ENCODE data around the gene MYO16. TPM values are rescaled to one million over a fixed set of nuclear protein-coding genes. Genes with fewer than 3 reads are reported as not detected.
A peak's percentile ranks its signal among the peaks of the same experiment; 100 is the strongest.

The MYO16 gene
- polyA plus RNA-seq, 3 donors from 2014 or later = not detected

DNA sequence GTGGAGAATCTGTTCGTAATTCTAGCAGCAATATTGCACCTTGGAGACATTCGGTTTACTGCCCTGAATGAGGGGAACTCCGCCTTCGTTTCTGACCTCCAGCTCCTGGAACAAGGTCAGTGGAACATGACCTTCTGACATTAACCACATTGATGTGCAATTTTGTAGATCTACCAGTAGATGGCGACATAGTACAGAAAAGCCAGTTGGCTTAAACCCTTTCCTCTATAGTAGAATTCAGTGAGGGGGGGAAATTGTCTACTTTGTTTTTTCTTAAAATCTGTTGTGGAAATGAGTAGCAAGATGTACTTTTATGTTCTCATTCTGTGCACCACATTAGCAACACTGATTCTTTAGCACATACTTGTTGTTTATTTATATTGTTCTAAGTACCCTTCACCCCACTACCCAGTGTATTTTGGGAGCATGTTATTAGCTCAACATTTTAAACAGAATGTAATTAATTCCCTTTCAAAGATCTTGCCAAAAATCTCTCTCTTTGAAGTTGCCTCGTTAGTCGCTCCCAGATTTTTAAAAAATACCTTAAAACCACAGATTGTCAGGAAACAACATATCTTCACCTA is 332.2 kb downstream of the MYO16 start:
- peaks cover 3% of the 10 kb centered on the region in 3 donors for H3K27me3 Mint-ChIP-seq (ENCODE audit: low read depth in 3 of 3)
- no peaks in the 10 kb centered on the region for H3K4me1 Mint-ChIP-seq
- H3K27ac Mint-ChIP-seq = no peak overlapping the region
- peak; percentile 43 to 49 (median 46) for DNase-seq
- H3K4me3 Mint-ChIP-seq = no peak overlapping the region
- H3K9me3 Mint-ChIP-seq = no peaks in the 10 kb centered on the region
- H3K36me3 Mint-ChIP-seq = no peaks in the 10 kb centered on the region

DNA sequence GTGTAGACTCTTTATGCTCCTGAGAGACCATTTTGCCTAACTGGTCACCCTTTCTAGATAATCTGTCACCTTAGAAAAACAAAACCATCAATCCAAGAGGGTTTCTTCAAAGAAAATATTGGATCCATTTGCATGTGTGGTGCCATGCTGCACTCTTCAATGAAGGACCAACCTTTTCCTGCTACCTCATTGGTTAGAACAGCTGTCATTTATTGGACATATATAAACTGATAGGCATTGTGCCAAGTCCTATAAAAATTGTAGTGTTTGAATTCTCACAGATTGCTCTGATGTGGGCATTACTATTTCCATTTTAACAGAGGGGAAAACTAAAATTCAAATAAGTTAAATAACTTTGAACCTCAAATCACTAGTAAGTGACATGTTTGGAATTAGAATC is 333.2 kb downstream of the MYO16 start:
- H3K4me1 Mint-ChIP-seq = no peaks in the 10 kb centered on the region
- H3K36me3 Mint-ChIP-seq = no peaks in the 10 kb centered on the region
- H3K9me3 Mint-ChIP-seq = no peaks in the 10 kb centered on the region
- H3K27ac Mint-ChIP-seq = no peak overlapping the region
- H3K4me3 Mint-ChIP-seq = no peak overlapping the region
- peaks cover 3% of the 10 kb centered on the region in 3 donors for H3K27me3 Mint-ChIP-seq (ENCODE audit: low read depth in 3 of 3)
- DNase-seq = no peak

DNA sequence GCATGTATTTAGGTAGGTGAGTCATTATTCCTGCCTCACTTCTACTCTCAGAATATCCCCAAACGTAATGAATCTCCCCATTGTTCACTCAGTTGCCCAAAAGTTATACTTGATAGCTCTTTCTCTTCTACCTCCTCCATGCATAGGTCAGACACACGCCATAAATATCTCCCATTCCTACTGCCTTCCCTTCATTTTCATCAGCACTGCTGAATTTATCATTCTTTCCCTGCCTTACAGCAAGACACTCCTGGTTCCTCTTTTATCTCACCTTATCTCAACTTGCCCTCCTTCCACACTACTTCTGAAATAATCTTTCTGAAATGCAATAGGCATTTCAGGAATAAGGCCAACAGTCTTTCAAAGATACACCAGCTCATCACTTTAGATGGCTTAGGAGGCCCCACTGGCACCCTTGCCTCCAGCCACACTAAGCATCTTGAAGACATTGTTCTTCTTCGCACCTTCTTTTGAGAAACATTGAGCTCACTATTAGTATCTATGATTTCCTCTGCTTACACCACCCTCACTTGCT is 333.9 kb downstream of the MYO16 start:
- H3K9me3 Mint-ChIP-seq = no peaks in the 10 kb centered on the region
- H3K27me3 Mint-ChIP-seq (ENCODE audit: low read depth in 3 of 3) = peaks cover 2 to 3% (median 3%) of the 10 kb centered on the region in 3 donors
- H3K27ac Mint-ChIP-seq = no peak overlapping the region
- no peak overlapping the region for H3K4me3 Mint-ChIP-seq
- DNase-seq = no peak
- no peaks in the 10 kb centered on the region for H3K36me3 Mint-ChIP-seq
- no peaks in the 10 kb centered on the region for H3K4me1 Mint-ChIP-seq

DNA sequence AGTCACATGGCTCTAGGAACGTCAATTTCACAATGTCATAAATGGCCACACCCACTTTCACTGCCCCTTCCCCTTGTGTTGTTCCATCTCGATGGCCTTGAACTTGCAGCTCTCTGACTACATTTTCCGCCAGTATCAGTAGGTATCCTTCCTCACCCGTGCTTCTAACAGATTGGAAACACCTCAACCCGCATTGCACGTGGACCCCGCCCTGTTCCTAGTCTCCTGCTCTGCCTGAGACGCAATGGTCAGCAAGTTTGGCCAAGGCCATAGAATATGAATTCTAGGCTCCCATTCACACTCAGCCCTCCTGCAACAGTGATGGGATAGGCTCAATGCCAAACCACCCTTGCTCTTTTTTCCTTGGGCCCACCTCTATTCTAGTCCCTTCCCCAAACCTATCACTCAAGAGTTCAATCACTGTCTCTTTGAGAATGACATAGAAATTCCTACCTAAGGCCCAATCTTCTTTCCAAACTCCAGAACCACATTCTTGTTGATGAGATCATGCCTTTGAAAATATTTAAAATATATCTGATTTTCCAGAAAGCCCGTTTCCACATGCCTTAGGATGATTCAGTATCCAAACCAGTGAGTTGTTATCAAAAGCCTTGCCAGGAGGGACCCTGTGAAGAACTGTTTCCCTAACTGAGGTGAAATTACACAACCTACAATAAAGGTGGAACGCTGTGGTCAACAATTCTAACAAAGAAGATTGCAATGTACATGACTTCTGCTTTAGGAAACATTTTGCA is 334.6 kb downstream of the MYO16 start:
- H3K9me3 Mint-ChIP-seq = no peaks in the 10 kb centered on the region
- no peak overlapping the region for H3K4me3 Mint-ChIP-seq
- no peak for DNase-seq
- peaks cover 2 to 3% (median 2%) of the 10 kb centered on the region in 3 donors for H3K27me3 Mint-ChIP-seq (ENCODE audit: low read depth in 3 of 3)
- no peak overlapping the region for H3K27ac Mint-ChIP-seq
- no peaks in the 10 kb centered on the region for H3K36me3 Mint-ChIP-seq
- H3K4me1 Mint-ChIP-seq = no peaks in the 10 kb centered on the region

DNA sequence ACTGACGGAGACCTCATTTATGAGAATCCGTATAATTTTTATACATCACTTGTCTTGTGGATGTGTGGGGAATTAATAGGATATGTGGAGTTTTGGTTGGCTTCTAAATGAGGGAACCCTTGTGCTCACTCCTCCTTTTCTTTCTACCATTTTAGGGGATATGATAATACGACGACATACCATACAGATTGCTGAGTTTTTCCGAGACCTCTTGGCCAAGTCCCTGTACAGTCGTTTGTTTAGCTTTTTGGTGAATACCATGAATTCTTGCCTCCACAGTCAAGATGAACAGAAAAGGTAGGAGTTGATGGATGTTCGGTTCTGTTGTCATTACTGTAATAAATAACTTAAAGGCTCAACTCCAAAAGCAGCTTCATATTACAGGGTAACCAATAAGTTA is 335.2 kb downstream of the MYO16 start:
- Mint-ChIP-seq H3K4me3 (no peak overlapping the region), H3K27me3 (ENCODE audit: low read depth in 3 of 3) (peaks cover 0 to 4% (median 2%) of the 10 kb centered on the region in 3 donors), H3K27ac (no peak overlapping the region), H3K4me1 (no peaks in the 10 kb centered on the region), H3K36me3 (no peaks in the 10 kb centered on the region), H3K9me3 (no peaks in the 10 kb centered on the region)
- DNase-seq = no peak

DNA sequence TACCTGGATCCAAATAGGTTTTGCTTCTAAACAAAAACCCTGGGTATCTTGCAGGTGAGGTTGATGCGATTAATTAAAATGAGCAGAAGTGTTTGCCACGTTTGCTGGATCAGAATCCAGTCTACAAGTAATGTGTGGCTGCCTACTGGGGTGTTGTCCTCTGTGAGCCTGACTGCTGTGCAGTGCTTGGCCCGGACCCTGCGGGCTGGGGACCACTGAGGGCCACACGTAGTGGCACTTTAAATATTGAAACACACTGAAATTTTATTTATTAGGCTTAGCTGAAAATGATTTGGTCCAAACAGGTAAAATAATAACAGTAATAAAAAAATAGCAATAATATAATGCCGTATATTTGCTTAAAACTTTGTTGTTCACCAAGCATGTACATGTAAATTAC is 338.0 kb downstream of the MYO16 start:
- no peaks in the 10 kb centered on the region for H3K9me3 Mint-ChIP-seq
- no peaks in the 10 kb centered on the region for H3K4me1 Mint-ChIP-seq
- peaks cover 0 to 4% (median 0%) of the 10 kb centered on the region in 3 donors for H3K27me3 Mint-ChIP-seq (ENCODE audit: low read depth in 3 of 3)
- no peak overlapping the region for H3K27ac Mint-ChIP-seq
- H3K4me3 Mint-ChIP-seq = no peak overlapping the region
- no peak for DNase-seq
- no peaks in the 10 kb centered on the region for H3K36me3 Mint-ChIP-seq

DNA sequence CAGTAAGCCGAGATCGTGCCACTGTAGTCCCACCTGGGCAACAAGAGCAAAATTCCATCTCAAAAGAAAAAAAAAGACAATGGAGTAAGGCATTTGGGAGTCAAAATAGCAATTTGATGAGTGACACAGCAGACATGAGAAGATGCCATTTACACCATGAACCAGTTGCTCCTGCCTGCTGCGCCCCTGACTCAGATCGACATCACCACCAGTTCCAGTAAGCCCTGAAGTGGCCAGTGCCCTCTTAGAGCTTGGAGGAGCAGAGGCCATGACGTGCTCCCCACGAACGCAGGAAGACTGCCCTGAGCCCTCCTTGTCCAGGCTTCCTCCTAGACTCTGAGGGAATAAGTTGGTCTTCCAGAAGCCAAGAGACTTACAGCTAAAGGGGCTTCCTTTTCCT is 339.2 kb downstream of the MYO16 start:
- DNase-seq = no peak
- no peak overlapping the region for H3K4me3 Mint-ChIP-seq
- H3K36me3 Mint-ChIP-seq = no peaks in the 10 kb centered on the region
- H3K27ac Mint-ChIP-seq = no peak overlapping the region
- no peaks in the 10 kb centered on the region for H3K9me3 Mint-ChIP-seq
- H3K4me1 Mint-ChIP-seq = no peaks in the 10 kb centered on the region
- peaks cover 0 to 4% (median 0%) of the 10 kb centered on the region in 3 donors for H3K27me3 Mint-ChIP-seq (ENCODE audit: low read depth in 3 of 3)

DNA sequence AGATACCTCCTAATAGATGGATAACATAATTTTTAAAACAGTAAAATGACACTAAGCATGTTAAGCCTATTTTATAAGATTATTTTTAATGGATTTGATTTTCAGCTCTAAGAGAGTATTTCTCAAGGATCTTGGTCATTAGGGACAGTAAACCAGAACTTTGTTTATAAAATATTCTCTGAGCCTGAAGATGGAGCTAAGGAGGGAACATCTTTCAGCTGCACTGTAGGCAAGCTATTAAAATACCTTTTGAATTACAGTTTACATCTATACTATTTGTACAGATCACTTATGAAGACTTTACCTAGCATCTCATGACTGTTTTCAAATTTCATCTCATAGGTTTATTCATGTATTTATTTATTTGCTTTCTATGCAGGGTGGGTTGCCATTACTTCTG is 345.3 kb downstream of the MYO16 start:
- Mint-ChIP-seq H3K36me3 (no peaks in the 10 kb centered on the region), H3K4me3 (no peak overlapping the region), H3K27me3 (ENCODE audit: low read depth in 3 of 3) (peaks cover 1 to 7% (median 2%) of the 10 kb centered on the region in 3 donors), H3K9me3 (no peaks in the 10 kb centered on the region), H3K4me1 (no peaks in the 10 kb centered on the region), H3K27ac (no peak overlapping the region)
- DNase-seq = no peak

DNA sequence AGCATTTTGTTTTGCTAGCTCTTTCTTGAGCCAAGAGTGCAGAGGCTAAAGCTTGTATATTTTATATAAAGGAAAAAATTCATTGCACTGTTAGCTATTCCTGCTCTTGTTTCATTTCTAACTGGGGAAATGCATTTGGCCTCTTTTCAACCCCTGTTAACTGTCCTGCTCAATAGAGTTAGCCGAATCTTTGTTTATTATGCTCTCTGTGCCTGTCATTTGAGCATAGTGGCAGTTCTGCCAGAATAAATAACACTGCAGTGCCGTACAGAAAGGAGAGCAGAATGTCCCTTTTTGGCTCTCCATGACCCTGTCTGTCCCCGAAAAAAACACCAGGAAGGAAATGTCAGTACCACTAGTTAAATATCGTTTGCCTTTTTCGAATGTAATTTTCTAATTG is 350.8 kb downstream of the MYO16 start:
- no peaks in the 10 kb centered on the region for H3K9me3 Mint-ChIP-seq
- no peaks in the 10 kb centered on the region for H3K36me3 Mint-ChIP-seq

DNA sequence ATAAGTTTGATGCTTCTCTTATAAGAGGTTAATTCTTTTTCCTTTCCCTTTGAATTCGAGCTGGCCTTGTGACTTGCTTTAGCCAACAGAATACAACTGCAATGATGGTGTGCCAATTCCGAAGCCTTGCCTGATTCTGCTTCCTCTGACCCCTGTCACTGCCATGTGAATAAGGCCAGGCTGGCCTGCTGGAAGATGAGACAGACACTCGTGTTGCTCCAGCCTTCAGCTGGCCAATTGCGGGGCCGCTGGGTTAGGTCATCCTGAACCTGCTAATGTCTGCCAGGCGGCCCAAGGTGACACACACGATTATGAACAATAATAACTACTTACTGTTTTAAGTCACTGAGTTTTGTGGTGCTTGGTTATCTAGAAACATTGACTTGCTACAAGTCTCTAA is 352.0 kb downstream of the MYO16 start:
- DNase-seq = no peak
- H3K36me3 Mint-ChIP-seq = no peaks in the 10 kb centered on the region
- no peak overlapping the region for H3K27ac Mint-ChIP-seq
- no peaks in the 10 kb centered on the region for H3K4me1 Mint-ChIP-seq
- H3K27me3 Mint-ChIP-seq (ENCODE audit: low read depth in 3 of 3) = peaks cover 2 to 15% (median 6%) of the 10 kb centered on the region in 3 donors
- H3K9me3 Mint-ChIP-seq = peaks cover 0 to 4% (median 0%) of the 10 kb centered on the region in 6 donors
- no peak overlapping the region for H3K4me3 Mint-ChIP-seq

More for the DNA sequence above, 350.8 kb downstream of the MYO16 start:
- no peak overlapping the region for H3K4me3 Mint-ChIP-seq
- DNase-seq = no peak
- peaks cover 2 to 15% (median 6%) of the 10 kb centered on the region in 3 donors for H3K27me3 Mint-ChIP-seq (ENCODE audit: low read depth in 3 of 3)
- no peak overlapping the region for H3K27ac Mint-ChIP-seq
- H3K4me1 Mint-ChIP-seq = no peaks in the 10 kb centered on the region

DNA sequence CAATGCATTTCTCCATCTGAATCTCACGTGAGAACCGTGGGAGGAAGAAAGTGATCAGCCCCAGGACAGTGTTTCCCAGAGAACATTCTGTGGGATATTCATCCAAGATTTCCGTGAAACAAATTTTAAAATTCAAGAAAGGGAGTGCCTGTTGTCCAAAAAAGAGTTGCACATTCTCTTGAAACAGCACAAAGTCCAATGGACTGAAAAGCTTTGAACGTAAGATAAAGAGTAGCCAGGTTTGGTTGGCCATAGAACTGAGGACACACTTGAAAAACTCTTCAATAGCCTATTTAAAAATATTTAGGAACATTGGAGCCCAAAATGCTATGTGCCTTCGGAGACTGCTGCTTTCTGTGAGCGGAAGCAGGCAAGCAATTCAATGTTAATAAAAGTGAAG is 353.9 kb downstream of the MYO16 start:
- H3K27ac Mint-ChIP-seq = no peak overlapping the region
- H3K36me3 Mint-ChIP-seq = no peaks in the 10 kb centered on the region
- no peak overlapping the region for H3K4me3 Mint-ChIP-seq
- DNase-seq = no peak
- H3K9me3 Mint-ChIP-seq = peaks cover 0 to 4% (median 0%) of the 10 kb centered on the region in 6 donors
- no peaks in the 10 kb centered on the region for H3K4me1 Mint-ChIP-seq
- peaks cover 2 to 8% (median 5%) of the 10 kb centered on the region in 3 donors for H3K27me3 Mint-ChIP-seq (ENCODE audit: low read depth in 3 of 3)

DNA sequence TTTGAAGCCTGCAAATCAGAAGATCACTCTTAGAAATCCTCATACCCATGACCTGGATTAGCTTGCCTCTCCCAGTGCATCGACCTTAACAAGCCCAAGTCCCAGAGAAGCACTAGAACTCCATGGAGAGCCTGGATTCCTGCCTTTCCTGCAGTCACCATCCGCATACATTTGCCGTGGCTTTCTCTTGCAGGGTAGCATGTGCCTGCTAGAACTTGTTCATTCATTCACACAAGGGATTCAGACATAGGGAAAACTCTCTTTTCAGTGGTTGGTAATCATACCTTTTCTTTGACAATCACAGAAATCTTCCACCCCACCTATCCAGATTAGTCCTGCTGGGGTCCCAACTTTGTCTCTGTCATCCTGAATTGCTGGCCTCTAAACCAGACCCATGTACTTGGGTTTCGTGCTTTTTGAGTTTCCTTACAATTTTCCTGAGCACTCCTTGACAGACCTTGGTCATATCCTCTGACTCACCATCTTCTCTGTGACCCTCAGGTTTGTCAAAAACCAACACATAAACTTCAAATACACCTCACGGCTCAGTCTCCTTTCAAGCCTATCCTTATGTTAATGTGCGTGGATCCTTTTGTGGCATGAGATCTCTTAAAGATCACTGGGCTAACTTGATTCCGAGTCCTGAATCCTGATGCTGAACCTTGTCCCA is 355.0 kb downstream of the MYO16 start:
- Mint-ChIP-seq H3K27me3 (ENCODE audit: low read depth in 3 of 3) (peaks cover 0 to 8% (median 5%) of the 10 kb centered on the region in 3 donors), H3K4me1 (no peaks in the 10 kb centered on the region), H3K9me3 (peaks cover 0 to 4% (median 0%) of the 10 kb centered on the region in 6 donors), H3K36me3 (no peaks in the 10 kb centered on the region), H3K4me3 (no peak overlapping the region), H3K27ac (no peak overlapping the region)
- no peak for DNase-seq

DNA sequence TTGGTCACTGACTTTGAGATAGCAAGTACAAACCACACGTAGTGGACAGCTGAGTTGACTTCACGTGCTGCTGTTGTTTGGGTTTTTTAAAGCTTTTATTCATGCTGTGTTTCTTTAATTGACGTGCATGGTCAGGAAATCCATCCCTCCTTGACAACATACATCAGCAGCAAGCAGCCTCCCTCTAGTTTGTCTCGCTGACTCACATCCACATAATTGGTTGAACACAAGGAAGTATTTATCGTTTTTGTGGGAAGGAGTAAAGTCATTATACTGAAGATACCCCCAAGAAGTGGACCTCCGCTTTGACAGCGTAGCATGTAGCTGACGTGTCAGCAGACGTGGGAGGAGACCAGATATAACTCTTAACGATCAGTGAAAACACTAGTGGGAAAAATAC is 355.8 kb downstream of the MYO16 start:
- DNase-seq = no peak
- H3K9me3 Mint-ChIP-seq = peaks cover 0 to 4% (median 0%) of the 10 kb centered on the region in 6 donors
- peaks cover 0 to 8% (median 5%) of the 10 kb centered on the region in 3 donors for H3K27me3 Mint-ChIP-seq (ENCODE audit: low read depth in 3 of 3)
- no peak overlapping the region for H3K27ac Mint-ChIP-seq
- no peak overlapping the region for H3K4me3 Mint-ChIP-seq
- H3K36me3 Mint-ChIP-seq = no peaks in the 10 kb centered on the region
- H3K4me1 Mint-ChIP-seq = no peaks in the 10 kb centered on the region

DNA sequence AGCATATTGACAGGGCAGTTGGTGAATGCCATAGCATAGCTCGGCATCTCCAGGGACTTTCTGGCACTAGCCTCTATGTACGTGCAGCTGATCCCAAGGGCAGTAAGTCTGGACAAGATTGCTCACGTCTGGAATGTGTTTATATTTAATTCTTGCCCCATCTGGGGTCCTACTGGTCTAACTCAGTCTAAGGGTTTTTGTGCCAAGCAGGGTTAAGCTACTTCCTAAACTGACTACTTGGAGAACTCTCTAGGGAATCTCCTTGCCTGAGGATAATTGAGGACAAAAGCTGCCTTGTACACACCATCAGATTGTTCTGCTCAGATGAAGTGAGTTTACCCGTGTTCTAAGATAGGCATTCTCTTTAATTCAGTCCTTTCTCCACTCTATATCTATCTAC is 358.1 kb downstream of the MYO16 start:
- no peaks in the 10 kb centered on the region for H3K4me1 Mint-ChIP-seq
- H3K9me3 Mint-ChIP-seq = peaks cover 0 to 4% (median 0%) of the 10 kb centered on the region in 6 donors
- H3K27ac Mint-ChIP-seq = no peak overlapping the region
- H3K4me3 Mint-ChIP-seq = no peak overlapping the region
- no peak for DNase-seq
- peaks cover 0 to 2% (median 1%) of the 10 kb centered on the region in 3 donors for H3K27me3 Mint-ChIP-seq (ENCODE audit: low read depth in 3 of 3)
- H3K36me3 Mint-ChIP-seq = no peaks in the 10 kb centered on the region
